HepG2 (cell line): Measurements from ENCODE around the gene APBB2. TPM values are rescaled to one million over a fixed set of nuclear protein-coding genes. Genes with fewer than 3 reads are reported as not detected.

ENCODE experiments used
- ATAC-seq: fragments of 200-7000 bp; cut with Tn5 transposase; 3 replicates; pipeline ENCODE4 v1.9.1; 2020; ENCODE audit warnings: mild to moderate bottlenecking, moderate library complexity
- BruUV-seq: library from RNA; stranded (reverse); fragments of 400-500 nt; replicated peaks from 2 replicates; lab custom pipeline; 2021; lab: Mats Ljungman, UMichigan
- CTCF ChIA-PET: fragments of 300-600 bp; formaldehyde crosslinking; extraction: SDS; loops from one replicate; lab custom pipeline; 2021; ENCODE audit warnings: low total read pairs, inconsistent platforms, low intra/inter-chr PET ratio; lab: Yijun Ruan, JAX
- POLR2A ChIA-PET: fragments of 350-600 bp; sonication (Branson Sonifier 250); formaldehyde crosslinking; loops from one replicate; lab custom pipeline; 2020; ENCODE audit warnings: antibody characterized with exemption, inconsistent platforms; lab: Yijun Ruan, JAX
- DNase-seq: peaks from one replicate; pipeline ENCODE4 v3.0.0-alpha.2; 2015; ENCODE audit warnings: low spot score
- FAIRE-seq: peaks from 3 replicates; lab custom pipeline; 2011; peaks lifted over from hg19 to GRCh38; lab: Jason Lieb, UNC
- H2AFZ ChIP-seq: one replicate; pipeline ENCODE4 v1.6.1; 2011; ENCODE audit warnings: low read length, inconsistent platforms
- H3K27ac ChIP-seq: fragments of 300-600 bp; 3 replicates; pipeline ENCODE4 v1.8.0; 2011; ENCODE audit warnings: mixed run types, mild to moderate bottlenecking, mixed read lengths, low read length, inconsistent platforms; ENCODE audit not compliant: insufficient read depth; ENCODE audit errors: extremely low read length
- H3K27me3 ChIP-seq, 2 experiments: fragments of 200-600 bp in 1 of 2; 2 replicates in 1 of 2; 3 replicates in 1 of 2; pipeline versions ENCODE4 v1.6.0 to v1.8.0; 2011; ENCODE audit warnings: low read length in 2 of 2, mild to moderate bottlenecking in 2 of 2, moderate library complexity in 2 of 2, inconsistent platforms in 1 of 2; ENCODE audit not compliant: insufficient read depth in 2 of 2, control insufficient read depth in 1 of 2
- H3K36me3 ChIP-seq, 2 experiments: fragments of 200-600 bp in 1 of 2; replicated peaks in 1 of 2; 2 replicates in 1 of 2; 3 replicates in 1 of 2; pipeline versions ENCODE4 v1.5.1 to v1.8.0; 2011; ENCODE audit warnings: low read length in 2 of 2, inconsistent platforms in 1 of 2; ENCODE audit not compliant: insufficient read depth in 2 of 2, control insufficient read depth in 1 of 2
- H3K4me1 ChIP-seq: 2 replicates; pipeline ENCODE4 v1.5.1; 2012; ENCODE audit warnings: low read length, inconsistent platforms; ENCODE audit not compliant: insufficient read depth
- H3K4me2 ChIP-seq: 2 replicates; pipeline ENCODE4 v1.6.0; 2011; ENCODE audit warnings: low read depth, low read length, inconsistent platforms
- H3K4me3 ChIP-seq, 3 experiments: fragments of 200-600 bp in 1 of 3; sonication (generic), shearing (Covaris generic) in 1 of 3; replicated peaks in 1 of 3; 2 replicates each; pipeline ENCODE4 v1.5.1; 2011 to 2016; ENCODE audit warnings: low read length in 3 of 3, inconsistent platforms in 2 of 3, low read depth in 2 of 3, mild to moderate bottlenecking in 2 of 3, control low read depth in 1 of 3, mixed read lengths in 1 of 3; ENCODE audit not compliant: insufficient read depth in 1 of 3
- H3K79me2 ChIP-seq: one replicate; pipeline ENCODE4 v1.6.1; 2011; ENCODE audit warnings: low read length, inconsistent platforms; ENCODE audit not compliant: insufficient read depth
- H3K9ac ChIP-seq: 2 replicates; pipeline ENCODE4 v1.6.0; 2011; ENCODE audit warnings: mild to moderate bottlenecking, low read depth, low read length, inconsistent platforms; ENCODE audit not compliant: insufficient read depth
- H3K9me3 ChIP-seq: 2 replicates; pipeline ENCODE4 v1.5.1; 2012; ENCODE audit warnings: mild to moderate bottlenecking, low read length
- H4K20me1 ChIP-seq: 2 replicates; pipeline ENCODE4 v1.6.0; 2011; ENCODE audit warnings: inconsistent platforms, mild to moderate bottlenecking, low read length, moderate library complexity; ENCODE audit not compliant: insufficient read depth
- BHLHE40 ChIP-seq: IDR thresholded peaks from 2 replicates; pipeline ENCODE4 v1.6.1; 2011; ENCODE audit warnings: low read length, improper control_type of control experiment
- CREM ChIP-seq, 2 experiments: sonication (generic) in 1 of 2; formaldehyde crosslinking in 1 of 2; IDR thresholded peaks; 2 replicates each; pipeline versions ENCODE4 v1.4.0 to v1.6.1; 2016 to 2020; ENCODE audit warnings: antibody characterized with exemption in 1 of 2, mild to moderate bottlenecking in 1 of 2, missing genetic modification reagents in 1 of 2
- ELF1 ChIP-seq: sonication (generic); formaldehyde crosslinking; IDR thresholded peaks from 2 replicates; pipeline ENCODE4 v1.4.0; 2020; ENCODE audit warnings: missing genetic modification reagents
- FOXJ3 ChIP-seq: sonication (generic); formaldehyde crosslinking; IDR thresholded peaks from 2 replicates; pipeline ENCODE4 v1.4.0; 2020; ENCODE audit warnings: missing genetic modification reagents, mild to moderate bottlenecking, borderline replicate concordance
- GABPA ChIP-seq, 2 experiments: IDR thresholded peaks; 2 replicates each; pipeline ENCODE4 v1.6.1; 2011 to 2016; ENCODE audit warnings: low read depth in 2 of 2, low read length in 1 of 2, missing biosample characterization in 1 of 2, missing genetic modification characterization in 1 of 2
- IKZF1 ChIP-seq: fragments of 450-650 bp; IDR thresholded peaks from 2 replicates; pipeline ENCODE4 v1.7.1; 2016
- KLF9 ChIP-seq: IDR thresholded peaks from 2 replicates; pipeline ENCODE4 v1.6.1; 2016; ENCODE audit warnings: low read depth
- NFIB ChIP-seq: sonication (generic); formaldehyde crosslinking; IDR thresholded peaks from 2 replicates; pipeline ENCODE4 v1.9.0; 2021; ENCODE audit warnings: missing genetic modification reagents, mild to moderate bottlenecking, borderline replicate concordance
- SNRNP70 ChIP-seq: fragments of 200-400 bp; formaldehyde crosslinking; IDR thresholded peaks from 2 replicates; pipeline ENCODE4 v1.6.1; 2017; ENCODE audit warnings: mild to moderate bottlenecking, low read depth, low read length, moderate library complexity
- TBX3 ChIP-seq: fragments of 450-650 bp; IDR thresholded peaks from 2 replicates; pipeline ENCODE4 v1.6.1; 2017; ENCODE audit warnings: antibody characterized with exemption, mild to moderate bottlenecking, inconsistent platforms, borderline replicate concordance
- TEAD2 ChIP-seq: sonication (generic); formaldehyde crosslinking; IDR thresholded peaks from 2 replicates; pipeline ENCODE4 v1.9.0; 2021; ENCODE audit warnings: missing genetic modification reagents
- THAP11 ChIP-seq: IDR thresholded peaks from 2 replicates; pipeline ENCODE4 v1.6.1; 2016; ENCODE audit warnings: missing biosample characterization, missing genetic modification reagents
- ZNF12 ChIP-seq: sonication (generic); formaldehyde crosslinking; IDR thresholded peaks from 2 replicates; pipeline ENCODE4 v1.5.0; 2020; ENCODE audit warnings: missing genetic modification reagents
- ZNF460 ChIP-seq: sonication (generic); formaldehyde crosslinking; IDR thresholded peaks from 2 replicates; pipeline ENCODE4 v1.5.1; 2020; ENCODE audit warnings: missing genetic modification reagents, mild to moderate bottlenecking, borderline replicate concordance
- ZNF567 ChIP-seq: sonication (generic); formaldehyde crosslinking; IDR thresholded peaks from 2 replicates; pipeline ENCODE4 v1.8.1; 2023; ENCODE audit warnings: mild to moderate bottlenecking, missing genetic modification reagents, borderline replicate concordance
- ZNF607 ChIP-seq: sonication (generic); formaldehyde crosslinking; IDR thresholded peaks from 2 replicates; pipeline ENCODE4 v1.5.1; 2020; ENCODE audit warnings: missing genetic modification reagents, mild to moderate bottlenecking, borderline replicate concordance
- ZNF614 ChIP-seq: IDR thresholded peaks from 2 replicates; pipeline ENCODE4 v1.6.1; 2018; ENCODE audit warnings: missing biosample characterization, missing genetic modification reagents, inconsistent platforms, borderline replicate concordance
- ZNF761 ChIP-seq: sonication (generic); formaldehyde crosslinking; conservative IDR thresholded peaks from 2 replicates; pipeline ENCODE4 v1.4.0; 2020; ENCODE audit warnings: mild to moderate bottlenecking, missing genetic modification reagents
- ZNF770 ChIP-seq: sonication (generic); formaldehyde crosslinking; IDR thresholded peaks from 2 replicates; pipeline ENCODE4 v1.5.0; 2020; ENCODE audit warnings: mild to moderate bottlenecking, missing genetic modification reagents
- WGBS: methylation state at CpG from one replicate; pipeline ENCODE4 v1.1.6; 2017; ENCODE audit warnings: low lambda C conversion rate; 5-methylcytosine and 5-hydroxymethylcytosine counted together
- in situ Hi-C: cut with HindIII; loops from 2 replicates; pipeline ENCODE4 v1.10.0; 2017; ENCODE audit warnings: low pct_unique_long_range_greater_than_20kb; ENCODE audit not compliant: extremely low pct_ligation_motif_present
- intact Hi-C: fragments of 100-400 bp; cut with micrococcal nuclease; formaldehyde crosslinking; loops from one replicate; pipeline ENCODE4 v1.10.0; 2022; ENCODE audit not compliant: unreplicated experiment
- polyA plus RNA-seq, 8 experiments: library from polyadenylated mRNA; depleted of rRNA in 3 of 8; stranded (reverse) in 7 of 8; unstranded in 1 of 8; fragments of >200 nt; fragmentation: Illumina TruSeq in 4 of 8; extraction: Trizol in 4 of 8; gene quantifications; 2 replicates each; pipeline versions ENCODE4 v1.2.1 to v1.2.3, GENCODE V29; 2011 to 2016; ENCODE audit warnings: low read depth in 4 of 8, missing spikeins in 1 of 8, mixed read lengths in 1 of 8; ENCODE audit not compliant: insufficient read depth in 1 of 8
- total RNA-seq, 5 experiments: library from RNA; depleted of rRNA; stranded (reverse); fragments of >200 nt; fragmentation: Illumina TruSeq; extraction: Trizol; gene quantifications; 2 replicates each; pipeline ENCODE4 v1.2.3, GENCODE V29; 2016; ENCODE audit warnings: low read depth in 1 of 5
- TF ChIP-seq, protein P1 (sequence below): sonication (generic); formaldehyde crosslinking; IDR thresholded peaks from 2 replicates; pipeline ENCODE4 v1.4.0; 2020; ENCODE audit warnings: missing genetic modification reagents
- TF ChIP-seq, protein P2 (sequence below): sonication (generic); formaldehyde crosslinking; IDR thresholded peaks from 2 replicates; pipeline ENCODE4 v1.4.0; 2020; ENCODE audit warnings: low read depth, mild to moderate bottlenecking, missing genetic modification reagents

Gene APBB2
- total and polyA plus RNA-seq, 2 of the 13 experiments (the other 11 are each of a cell fraction or from before 2014, with no cell fraction given), result 11.7 to 17.0 TPM

GRCh38 chr4:40832175-40832574 lies 382.2 kb downstream of the APBB2 start (continued):
- no peak for TF ChIP-seq BHLHE40
- no peak for TF ChIP-seq ZNF614 (CRISPR knock-in tag)
- no peak for TF ChIP-seq SNRNP70
- TF ChIP-seq ZNF761 (CRISPR knock-in tag), result no peak
- TF ChIP-seq, protein P1, sequence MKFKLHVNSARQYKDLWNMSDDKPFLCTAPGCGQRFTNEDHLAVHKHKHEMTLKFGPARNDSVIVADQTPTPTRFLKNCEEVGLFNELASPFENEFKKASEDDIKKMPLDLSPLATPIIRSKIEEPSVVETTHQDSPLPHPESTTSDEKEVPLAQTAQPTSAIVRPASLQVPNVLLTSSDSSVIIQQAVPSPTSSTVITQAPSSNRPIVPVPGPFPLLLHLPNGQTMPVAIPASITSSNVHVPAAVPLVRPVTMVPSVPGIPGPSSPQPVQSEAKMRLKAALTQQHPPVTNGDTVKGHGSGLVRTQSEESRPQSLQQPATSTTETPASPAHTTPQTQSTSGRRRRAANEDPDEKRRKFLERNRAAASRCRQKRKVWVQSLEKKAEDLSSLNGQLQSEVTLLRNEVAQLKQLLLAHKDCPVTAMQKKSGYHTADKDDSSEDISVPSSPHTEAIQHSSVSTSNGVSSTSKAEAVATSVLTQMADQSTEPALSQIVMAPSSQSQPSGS (CRISPR knock-in tag), result no peak
- TF ChIP-seq ZNF460, result no peak
- TF ChIP-seq ZNF567, result no peak
- TF ChIP-seq NFIB (CRISPR knock-in tag), result no peak
- TF ChIP-seq GABPA (IDR thresholded peaks at IDR 0.05; ENCODE audit: low read depth, low read length), result no peak
- no peak for TF ChIP-seq GABPA (CRISPR knock-in tag; IDR thresholded peaks at IDR 0.05; ENCODE audit: low read depth)
- TF ChIP-seq CREM (IDR thresholded peaks at IDR 0.05), result no peak
- no peak for TF ChIP-seq CREM (CRISPR knock-in tag; IDR thresholded peaks at IDR 0.05)
- TF ChIP-seq THAP11 (CRISPR knock-in tag), result no peak

DNA sequence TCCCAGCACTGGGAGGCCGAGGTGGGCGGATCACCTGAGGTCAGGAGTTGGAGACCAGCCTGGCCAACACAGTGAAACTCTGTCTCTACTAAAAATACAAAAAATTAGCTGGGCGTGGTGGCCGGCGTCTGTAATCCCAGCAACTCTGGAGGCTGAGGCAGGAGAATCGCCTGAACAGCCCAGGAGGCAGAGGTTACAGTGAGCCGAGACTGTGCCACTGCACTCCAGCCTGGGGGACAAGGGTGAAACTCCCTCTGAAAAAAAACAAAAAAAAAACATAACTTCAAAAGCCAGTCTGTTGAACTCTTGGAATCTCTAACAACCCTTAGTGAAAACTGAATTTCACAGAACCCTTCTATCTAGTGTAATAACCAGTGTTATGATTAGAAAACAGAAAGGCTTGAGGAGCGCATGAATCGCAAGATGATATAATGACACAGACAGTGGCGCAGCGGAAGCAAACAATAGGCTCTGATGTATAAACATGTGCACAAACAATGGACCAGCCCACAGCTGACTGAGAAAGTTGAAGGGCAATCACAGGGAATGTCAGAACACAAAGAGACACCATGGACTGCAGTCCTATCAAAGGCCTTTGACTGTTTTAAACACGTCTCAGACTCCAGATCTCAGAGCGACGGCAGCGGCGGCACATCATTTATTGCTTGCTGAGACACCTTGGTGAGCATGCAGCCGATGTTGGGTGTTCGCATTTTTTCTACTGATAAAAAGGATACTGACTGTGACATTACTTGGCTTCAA lies 383.0 kb downstream of the APBB2 start:
- H3K36me3 ChIP-seq, result peaks cover 9 to 12% of the 10 kb centered on the region in 2 experiments; a peak in 3 of 5 replicates
- CTCF ChIA-PET, result no interaction called here
- 0 out of 2 replicates have a peak, but pooled peaks cover 9% of the 10 kb centered on the region for H3K4me1 ChIP-seq
- intact Hi-C loops, result no loop called here
- in situ Hi-C loops, result no loop called here
- H3K9ac ChIP-seq, result no peak overlapping the region
- POLR2A ChIA-PET, result no interaction called here
- ATAC-seq, result no peak
- no peak for DNase-seq
- no peak overlapping the region for H3K4me2 ChIP-seq
- no TSS peak for BruUV-seq
- H3K9me3 ChIP-seq, result no peaks in the 10 kb centered on the region
- no peaks in the 10 kb centered on the region for H3K79me2 ChIP-seq
- no peak overlapping the region for H3K27ac ChIP-seq
- H3K27me3 ChIP-seq, result no peaks in the 10 kb centered on the region
- 96% methylated on average over 18 of the region's 18 CpGs for WGBS
- no peak for FAIRE-seq
- no peak overlapping the region for H3K4me3 ChIP-seq
- H2AFZ ChIP-seq, result no peak overlapping the region
- H4K20me1 ChIP-seq, result no peaks in the 10 kb centered on the region
- TF ChIP-seq TBX3, result no peak
- TF ChIP-seq KLF9, result no peak
- no peak for TF ChIP-seq ZNF12 (CRISPR knock-in tag)
- TF ChIP-seq, protein P2, sequence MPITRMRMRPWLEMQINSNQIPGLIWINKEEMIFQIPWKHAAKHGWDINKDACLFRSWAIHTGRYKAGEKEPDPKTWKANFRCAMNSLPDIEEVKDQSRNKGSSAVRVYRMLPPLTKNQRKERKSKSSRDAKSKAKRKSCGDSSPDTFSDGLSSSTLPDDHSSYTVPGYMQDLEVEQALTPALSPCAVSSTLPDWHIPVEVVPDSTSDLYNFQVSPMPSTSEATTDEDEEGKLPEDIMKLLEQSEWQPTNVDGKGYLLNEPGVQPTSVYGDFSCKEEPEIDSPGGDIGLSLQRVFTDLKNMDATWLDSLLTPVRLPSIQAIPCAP (CRISPR knock-in tag), result no peak
- TF ChIP-seq ZNF607 (CRISPR knock-in tag), result no peak
- TF ChIP-seq IKZF1, result no peak
- no peak for TF ChIP-seq TEAD2
- no peak for TF ChIP-seq ELF1 (CRISPR knock-in tag)
- no peak for TF ChIP-seq FOXJ3
- peak; percentile 43; the same call in 1 of the 2 replicates for TF ChIP-seq ZNF770 (CRISPR knock-in tag)
